OCI-LY7 (cell line): ENCODE measurements around the gene ADGRD1. TPM values are rescaled to one million over a fixed set of nuclear protein-coding genes. Genes with fewer than 3 reads are reported as not detected.
"Not testable (repeated sequence)": the region's sequence is repeated elsewhere in the genome, so short reads cannot be mapped to it uniquely, and the experiment has no call there.

ENCODE experiments used
- BruUV-seq: library from RNA; stranded (reverse); fragments of 400-500 nt; replicated peaks from 2 replicates; lab custom pipeline; 2021; lab: Mats Ljungman, UMichigan
- CTCF ChIA-PET: fragments of 300-600 bp; sonication (Branson Sonifier 250); formaldehyde crosslinking; loops from one replicate; lab custom pipeline; 2022; ENCODE audit warnings: antibody characterized with exemption; ENCODE audit not compliant: unreplicated experiment; lab: Charles Lee
- POLR2A ChIA-PET: fragments of 300-600 bp; sonication (Branson Sonifier 250); formaldehyde crosslinking; loops from one replicate; lab custom pipeline; 2022; ENCODE audit warnings: antibody characterized with exemption; lab: Charles Lee
- DNase-seq: peaks from one replicate; pipeline ENCODE4 v3.0.0-alpha.2; 2015; ENCODE audit warnings: low spot score
- H2AFZ ChIP-seq: fragments of 200-600 bp; sonication (generic), shearing (Covaris generic); 2 replicates; pipeline ENCODE4 v1.6.1; 2014; ENCODE audit warnings: mild to moderate bottlenecking, antibody characterized with exemption, low read length, moderate library complexity
- H3K27ac ChIP-seq: fragments of 200-600 bp; sonication (generic); 2 replicates; pipeline ENCODE4 v1.5.1; 2014; ENCODE audit warnings: mixed run types, low read depth, mild to moderate bottlenecking, moderate library complexity, low read length, inconsistent platforms; ENCODE audit not compliant: poor library complexity, severe bottlenecking
- H3K36me3 ChIP-seq: fragments of 200-600 bp; sonication (generic); 2 replicates; pipeline ENCODE4 v1.6.1; 2014; ENCODE audit warnings: mild to moderate bottlenecking, antibody characterized with exemption, low read length, moderate library complexity, mixed read lengths; ENCODE audit not compliant: insufficient read depth
- H3K4me1 ChIP-seq: fragments of 200-600 bp; sonication (generic); 2 replicates; pipeline ENCODE4 v1.5.1; 2014; ENCODE audit warnings: mild to moderate bottlenecking, low read length; ENCODE audit not compliant: insufficient read depth, poor library complexity, severe bottlenecking
- H3K4me2 ChIP-seq: fragments of 200-600 bp; sonication (generic); 2 replicates; pipeline ENCODE4 v1.6.1; 2014; ENCODE audit warnings: mild to moderate bottlenecking, low read length
- H3K4me3 ChIP-seq: fragments of 200-600 bp; sonication (generic); 2 replicates; pipeline ENCODE4 v1.5.1; 2014; ENCODE audit warnings: mild to moderate bottlenecking, low read depth, low read length; ENCODE audit not compliant: poor library complexity, severe bottlenecking
- H3K79me2 ChIP-seq: fragments of 200-600 bp; sonication (generic); 2 replicates; pipeline ENCODE4 v1.6.1; 2016; ENCODE audit warnings: low read depth, mild to moderate bottlenecking, low read length, moderate library complexity, mixed read lengths; ENCODE audit not compliant: insufficient read depth
- H3K9me2 ChIP-seq: fragments of 200-600 bp; sonication (generic); 2 replicates; pipeline ENCODE4 v1.6.1; 2016; ENCODE audit warnings: mild to moderate bottlenecking, low read length, mixed read lengths; ENCODE audit not compliant: insufficient read depth
- H3K9me3 ChIP-seq: fragments of 200-600 bp; sonication (generic); 2 replicates; pipeline ENCODE4 v1.6.1; 2014; ENCODE audit warnings: mild to moderate bottlenecking, mixed run types, low read length, mixed read lengths
- H4K20me1 ChIP-seq: fragments of 200-600 bp; sonication (generic); 2 replicates; pipeline ENCODE4 v1.6.1; 2014; ENCODE audit warnings: mild to moderate bottlenecking, antibody characterized with exemption, low read length, moderate library complexity, mixed read lengths; ENCODE audit not compliant: insufficient read depth
- EZH2phosphoT487 ChIP-seq: fragments of 200-600 bp; sonication (generic); IDR thresholded peaks from 2 replicates; pipeline ENCODE4 v1.6.1; 2018; ENCODE audit warnings: low read depth, borderline replicate concordance, mild to moderate bottlenecking, mixed run types, antibody characterized with exemption, low read length, moderate library complexity, mixed read lengths
- intact Hi-C: fragments of 100-400 bp; cut with micrococcal nuclease; formaldehyde crosslinking; loops from one replicate; pipeline ENCODE4 v1.10.0; 2022; ENCODE audit not compliant: unreplicated experiment
- total RNA-seq, 2 experiments: library from RNA; depleted of rRNA in 1 of 2; stranded (reverse); fragments of >200 nt in 1 of 2; shearing (Covaris generic) in 1 of 2; gene quantifications; 2 replicates each; pipeline ENCODE4 v1.2.3, GENCODE V29; 2014 to 2022
- TF ChIP-seq, protein P1 (sequence below): fragments of 200-600 bp; sonication (generic); conservative IDR thresholded peaks from 2 replicates; pipeline ENCODE4 v1.5.1; 2014; ENCODE audit warnings: mild to moderate bottlenecking, antibody characterized with exemption, low read length, moderate library complexity, mixed read lengths

The ADGRD1 gene
- total RNA-seq, 2 experiments from 2014 or later: 1.0 to 1.7 TPM

DNA sequence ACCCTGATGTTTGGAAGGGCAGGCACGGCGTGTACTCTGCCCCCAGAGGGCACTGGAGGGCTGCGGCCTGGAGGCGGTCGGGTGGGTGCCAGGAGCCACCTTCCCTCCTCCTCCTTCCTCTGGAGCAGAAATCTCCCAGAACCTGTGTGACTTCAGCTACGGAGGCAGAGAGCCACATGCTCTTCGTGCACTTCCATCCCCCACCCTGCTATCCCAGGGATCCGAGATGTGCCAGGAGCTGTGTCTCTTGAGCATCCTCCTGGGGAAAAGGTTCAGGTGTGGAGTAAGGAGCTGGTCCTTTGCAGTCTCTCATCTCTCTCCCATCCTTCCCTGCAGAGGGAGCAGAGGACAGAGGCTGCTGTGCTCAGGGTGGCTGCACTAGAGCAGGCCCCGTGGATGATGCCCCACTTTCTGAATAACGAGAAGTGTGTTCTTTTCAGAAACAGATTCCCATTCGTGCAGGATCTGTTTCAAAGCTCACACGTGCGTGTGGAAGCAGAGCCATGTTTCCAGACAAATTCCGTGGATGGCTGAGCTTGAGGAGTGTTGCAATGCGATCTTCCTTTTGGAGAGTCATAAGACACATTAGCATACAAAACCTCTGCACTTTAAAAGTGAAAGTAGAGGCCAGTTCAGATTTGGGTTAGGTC is 162.9 kb downstream of the ADGRD1 start:
- TF ChIP-seq EZH2phosphoT487: no peak
- TF ChIP-seq, protein P1, sequence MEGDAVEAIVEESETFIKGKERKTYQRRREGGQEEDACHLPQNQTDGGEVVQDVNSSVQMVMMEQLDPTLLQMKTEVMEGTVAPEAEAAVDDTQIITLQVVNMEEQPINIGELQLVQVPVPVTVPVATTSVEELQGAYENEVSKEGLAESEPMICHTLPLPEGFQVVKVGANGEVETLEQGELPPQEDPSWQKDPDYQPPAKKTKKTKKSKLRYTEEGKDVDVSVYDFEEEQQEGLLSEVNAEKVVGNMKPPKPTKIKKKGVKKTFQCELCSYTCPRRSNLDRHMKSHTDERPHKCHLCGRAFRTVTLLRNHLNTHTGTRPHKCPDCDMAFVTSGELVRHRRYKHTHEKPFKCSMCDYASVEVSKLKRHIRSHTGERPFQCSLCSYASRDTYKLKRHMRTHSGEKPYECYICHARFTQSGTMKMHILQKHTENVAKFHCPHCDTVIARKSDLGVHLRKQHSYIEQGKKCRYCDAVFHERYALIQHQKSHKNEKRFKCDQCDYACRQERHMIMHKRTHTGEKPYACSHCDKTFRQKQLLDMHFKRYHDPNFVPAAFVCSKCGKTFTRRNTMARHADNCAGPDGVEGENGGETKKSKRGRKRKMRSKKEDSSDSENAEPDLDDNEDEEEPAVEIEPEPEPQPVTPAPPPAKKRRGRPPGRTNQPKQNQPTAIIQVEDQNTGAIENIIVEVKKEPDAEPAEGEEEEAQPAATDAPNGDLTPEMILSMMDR: peak; percentile 65
- no peaks in the 10 kb centered on the region for H4K20me1 ChIP-seq
- H3K4me1 ChIP-seq: no peaks in the 10 kb centered on the region
- no peaks in the 10 kb centered on the region for H3K36me3 ChIP-seq
- H3K9me2 ChIP-seq: no peaks in the 10 kb centered on the region
- no peak overlapping the region for H3K27ac ChIP-seq
- ChIA-PET CTCF (no interaction called here), POLR2A (no interaction called here)
- no peaks in the 10 kb centered on the region for H3K9me3 ChIP-seq
- BruUV-seq: no TSS peak
- H3K4me2 ChIP-seq: no peak overlapping the region
- intact Hi-C loops: no loop called here
- H3K4me3 ChIP-seq: no peak overlapping the region
- H3K79me2 ChIP-seq: no peaks in the 10 kb centered on the region
- DNase-seq: no peak
- no peak overlapping the region for H2AFZ ChIP-seq

DNA sequence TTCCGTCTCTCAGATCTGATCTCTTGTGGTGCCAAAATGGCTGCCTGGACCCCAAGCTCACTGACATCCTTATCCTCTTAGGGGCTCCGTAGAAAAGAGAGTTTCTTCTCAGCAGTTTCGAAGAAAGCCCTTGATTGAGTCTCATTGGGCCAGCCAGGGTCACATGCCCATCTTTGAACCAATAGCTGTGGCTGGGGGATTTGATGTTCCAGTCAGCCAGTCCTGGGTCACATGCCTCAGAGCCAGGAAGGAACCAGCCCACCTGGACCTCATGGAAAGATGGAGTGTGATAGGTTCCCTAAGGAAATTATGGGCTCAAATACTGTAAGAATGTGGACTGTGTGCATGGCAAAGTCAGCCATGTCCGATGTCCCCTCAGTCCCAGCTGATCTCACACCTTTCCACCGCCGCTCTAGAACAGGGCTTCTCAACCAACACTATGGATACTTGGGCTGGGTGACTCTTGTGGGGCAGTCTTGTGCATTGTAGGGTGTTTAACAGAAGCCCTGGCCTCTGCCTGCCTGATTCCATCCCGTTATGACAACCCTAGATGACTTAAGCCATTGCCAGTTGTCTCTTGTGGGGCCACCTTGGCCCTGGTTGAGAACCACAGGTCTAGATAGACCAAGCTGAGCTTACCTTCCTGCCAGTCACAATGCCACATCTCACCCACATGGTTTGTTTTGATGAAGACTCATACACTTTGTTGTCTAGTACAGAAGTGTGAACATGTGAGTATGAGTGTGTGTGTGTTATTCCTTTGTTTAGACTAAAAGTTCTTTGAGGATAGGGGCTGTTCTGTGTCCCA is 163.9 kb downstream of the ADGRD1 start:
- Histone ChIP-seq H3K27ac (no peak overlapping the region), H3K4me1 (no peaks in the 10 kb centered on the region), H3K9me3 (no peaks in the 10 kb centered on the region), H3K36me3 (no peaks in the 10 kb centered on the region), H3K4me2 (no peak overlapping the region), H3K79me2 (no peaks in the 10 kb centered on the region), H2AFZ (no peak overlapping the region), H4K20me1 (no peaks in the 10 kb centered on the region), H3K9me2 (no peaks in the 10 kb centered on the region), H3K4me3 (no peak overlapping the region)
- POLR2A ChIA-PET: no interaction called here
- intact Hi-C loops: no loop called here
- TF ChIP-seq, protein P1: no peak
- no peak for TF ChIP-seq EZH2phosphoT487
- CTCF ChIA-PET: no interaction called here
- BruUV-seq: no TSS peak
- no peak for DNase-seq

DNA sequence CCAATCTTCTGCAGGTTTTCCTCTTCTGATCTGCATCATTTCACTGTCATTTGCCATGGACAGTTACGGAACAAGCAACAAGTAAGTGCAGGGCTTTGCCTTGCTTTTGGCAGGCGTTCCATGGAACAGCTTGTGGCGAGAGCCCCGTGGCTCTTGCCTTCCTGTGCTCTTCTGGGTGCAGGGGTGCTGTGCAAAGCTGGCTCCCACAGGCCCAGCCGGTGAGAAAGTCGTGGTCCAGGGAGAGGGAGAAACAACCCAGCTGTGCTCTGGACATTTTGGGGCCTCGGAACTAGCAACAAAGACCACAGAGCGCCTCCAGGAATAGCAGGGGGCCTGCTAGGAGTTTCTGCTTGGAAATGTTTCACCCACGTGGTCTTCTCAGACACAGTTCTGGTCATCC is 164.7 kb downstream of the ADGRD1 start:
- H3K36me3 ChIP-seq: no peaks in the 10 kb centered on the region
- ChIA-PET CTCF (no interaction called here), POLR2A (no interaction called here)
- no peaks in the 10 kb centered on the region for H3K4me1 ChIP-seq
- H3K4me3 ChIP-seq: no peak overlapping the region
- H3K9me2 ChIP-seq: no peaks in the 10 kb centered on the region
- intact Hi-C loops: no loop called here
- H3K27ac ChIP-seq: no peak overlapping the region
- BruUV-seq: no TSS peak
- H3K9me3 ChIP-seq: no peaks in the 10 kb centered on the region
- H3K4me2 ChIP-seq: no peak overlapping the region
- no peaks in the 10 kb centered on the region for H4K20me1 ChIP-seq
- TF ChIP-seq EZH2phosphoT487: no peak
- TF ChIP-seq, protein P1: no peak
- no peaks in the 10 kb centered on the region for H3K79me2 ChIP-seq
- DNase-seq: no peak
- no peak overlapping the region for H2AFZ ChIP-seq

DNA sequence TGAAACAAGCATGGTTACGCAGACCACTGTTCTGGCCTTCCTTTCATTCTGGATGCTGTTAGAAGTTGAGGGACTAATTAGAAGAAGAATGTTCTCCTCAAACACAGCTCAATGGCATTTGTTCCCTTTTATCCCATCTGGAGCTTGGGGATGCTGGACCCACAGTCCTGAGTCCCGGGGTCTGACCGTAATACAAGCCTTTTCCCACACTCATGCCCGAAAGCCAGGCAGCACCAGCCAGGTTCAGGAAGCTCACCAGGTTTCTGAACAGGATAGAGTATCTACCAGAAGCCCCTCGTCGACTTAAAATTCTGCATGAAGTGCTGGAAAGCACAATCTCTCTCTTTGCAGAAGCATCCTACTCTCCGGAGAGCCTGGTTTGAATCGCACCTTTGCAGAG is 165.6 kb downstream of the ADGRD1 start:
- H4K20me1 ChIP-seq, H3K36me3 ChIP-seq, BruUV-seq, H3K4me1 ChIP-seq, H3K79me2 ChIP-seq, H3K9me3 ChIP-seq, H2AFZ ChIP-seq, DNase-seq, H3K4me2 ChIP-seq, POLR2A ChIA-PET, CTCF ChIA-PET, H3K4me3 ChIP-seq, intact Hi-C loops, H3K9me2 ChIP-seq, H3K27ac ChIP-seq: not testable (repeated sequence)
